ENCODE results near the gene JSRP1. TPM values are rescaled to one million over a fixed set of nuclear protein-coding genes. Genes with fewer than 3 reads are reported as not detected.

The JSRP1 gene
- total and polyA plus RNA-seq, 2 experiments from 2014 or later = 2.4 to 3.1 TPM

GRCh38 chr19:2271234-2272103, 15.3 kb upstream of the JSRP1 start:
- DNase-seq (ENCODE audit: low spot score) (no peak), ATAC-seq (no peak; the same call in 2 of the 3 replicates)
- peaks cover 18% of the 10 kb centered on the region for H3K4me1 ChIP-seq (ENCODE audit: insufficient read depth)
- no peak; the same call in 1 of the 2 replicates for TF ChIP-seq POLR2AphosphoS5 (IDR thresholded peaks at IDR 0.05; ENCODE audit: low read depth)
- no peak for TF ChIP-seq JUNB (IDR thresholded peaks at IDR 0.05; ENCODE audit: unreplicated experiment)
- TF ChIP-seq NANOG (IDR thresholded peaks at IDR 0.05; ENCODE audit: borderline replicate concordance) = no peak
- no peak for TF ChIP-seq CREB1 (CRISPR knock-in tag; IDR thresholded peaks at IDR 0.05; ENCODE audit: low read depth)
- no peak for TF ChIP-seq ZNF114 (CRISPR knock-in tag; IDR thresholded peaks at IDR 0.05)
- TF ChIP-seq, protein P1, sequence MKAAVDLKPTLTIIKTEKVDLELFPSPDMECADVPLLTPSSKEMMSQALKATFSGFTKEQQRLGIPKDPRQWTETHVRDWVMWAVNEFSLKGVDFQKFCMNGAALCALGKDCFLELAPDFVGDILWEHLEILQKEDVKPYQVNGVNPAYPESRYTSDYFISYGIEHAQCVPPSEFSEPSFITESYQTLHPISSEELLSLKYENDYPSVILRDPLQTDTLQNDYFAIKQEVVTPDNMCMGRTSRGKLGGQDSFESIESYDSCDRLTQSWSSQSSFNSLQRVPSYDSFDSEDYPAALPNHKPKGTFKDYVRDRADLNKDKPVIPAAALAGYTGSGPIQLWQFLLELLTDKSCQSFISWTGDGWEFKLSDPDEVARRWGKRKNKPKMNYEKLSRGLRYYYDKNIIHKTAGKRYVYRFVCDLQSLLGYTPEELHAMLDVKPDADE (IDR thresholded peaks at IDR 0.05) = no peak
- no peak for TF ChIP-seq EZH2 (IDR thresholded peaks at IDR 0.05; ENCODE audit: low read depth, unreplicated experiment)
- TF ChIP-seq, protein P2, sequence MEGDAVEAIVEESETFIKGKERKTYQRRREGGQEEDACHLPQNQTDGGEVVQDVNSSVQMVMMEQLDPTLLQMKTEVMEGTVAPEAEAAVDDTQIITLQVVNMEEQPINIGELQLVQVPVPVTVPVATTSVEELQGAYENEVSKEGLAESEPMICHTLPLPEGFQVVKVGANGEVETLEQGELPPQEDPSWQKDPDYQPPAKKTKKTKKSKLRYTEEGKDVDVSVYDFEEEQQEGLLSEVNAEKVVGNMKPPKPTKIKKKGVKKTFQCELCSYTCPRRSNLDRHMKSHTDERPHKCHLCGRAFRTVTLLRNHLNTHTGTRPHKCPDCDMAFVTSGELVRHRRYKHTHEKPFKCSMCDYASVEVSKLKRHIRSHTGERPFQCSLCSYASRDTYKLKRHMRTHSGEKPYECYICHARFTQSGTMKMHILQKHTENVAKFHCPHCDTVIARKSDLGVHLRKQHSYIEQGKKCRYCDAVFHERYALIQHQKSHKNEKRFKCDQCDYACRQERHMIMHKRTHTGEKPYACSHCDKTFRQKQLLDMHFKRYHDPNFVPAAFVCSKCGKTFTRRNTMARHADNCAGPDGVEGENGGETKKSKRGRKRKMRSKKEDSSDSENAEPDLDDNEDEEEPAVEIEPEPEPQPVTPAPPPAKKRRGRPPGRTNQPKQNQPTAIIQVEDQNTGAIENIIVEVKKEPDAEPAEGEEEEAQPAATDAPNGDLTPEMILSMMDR (conservative IDR thresholded peaks at IDR 0.05; ENCODE audit: low read depth in 2 of 2) = no peak
- TF ChIP-seq, protein P3, sequence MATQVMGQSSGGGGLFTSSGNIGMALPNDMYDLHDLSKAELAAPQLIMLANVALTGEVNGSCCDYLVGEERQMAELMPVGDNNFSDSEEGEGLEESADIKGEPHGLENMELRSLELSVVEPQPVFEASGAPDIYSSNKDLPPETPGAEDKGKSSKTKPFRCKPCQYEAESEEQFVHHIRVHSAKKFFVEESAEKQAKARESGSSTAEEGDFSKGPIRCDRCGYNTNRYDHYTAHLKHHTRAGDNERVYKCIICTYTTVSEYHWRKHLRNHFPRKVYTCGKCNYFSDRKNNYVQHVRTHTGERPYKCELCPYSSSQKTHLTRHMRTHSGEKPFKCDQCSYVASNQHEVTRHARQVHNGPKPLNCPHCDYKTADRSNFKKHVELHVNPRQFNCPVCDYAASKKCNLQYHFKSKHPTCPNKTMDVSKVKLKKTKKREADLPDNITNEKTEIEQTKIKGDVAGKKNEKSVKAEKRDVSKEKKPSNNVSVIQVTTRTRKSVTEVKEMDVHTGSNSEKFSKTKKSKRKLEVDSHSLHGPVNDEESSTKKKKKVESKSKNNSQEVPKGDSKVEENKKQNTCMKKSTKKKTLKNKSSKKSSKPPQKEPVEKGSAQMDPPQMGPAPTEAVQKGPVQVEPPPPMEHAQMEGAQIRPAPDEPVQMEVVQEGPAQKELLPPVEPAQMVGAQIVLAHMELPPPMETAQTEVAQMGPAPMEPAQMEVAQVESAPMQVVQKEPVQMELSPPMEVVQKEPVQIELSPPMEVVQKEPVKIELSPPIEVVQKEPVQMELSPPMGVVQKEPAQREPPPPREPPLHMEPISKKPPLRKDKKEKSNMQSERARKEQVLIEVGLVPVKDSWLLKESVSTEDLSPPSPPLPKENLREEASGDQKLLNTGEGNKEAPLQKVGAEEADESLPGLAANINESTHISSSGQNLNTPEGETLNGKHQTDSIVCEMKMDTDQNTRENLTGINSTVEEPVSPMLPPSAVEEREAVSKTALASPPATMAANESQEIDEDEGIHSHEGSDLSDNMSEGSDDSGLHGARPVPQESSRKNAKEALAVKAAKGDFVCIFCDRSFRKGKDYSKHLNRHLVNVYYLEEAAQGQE (IDR thresholded peaks at IDR 0.05; ENCODE audit: unreplicated experiment) = no peak
- no peak for TF ChIP-seq STAT1 (IDR thresholded peaks at IDR 0.05; ENCODE audit: unreplicated experiment)
- TF ChIP-seq EZH2phosphoT487 (IDR thresholded peaks at IDR 0.05; ENCODE audit: unreplicated experiment) = no peak
- TF ChIP-seq ZNF462 (CRISPR knock-in tag; IDR thresholded peaks at IDR 0.05) = no peak
- Mint-ChIP-seq H3K4me1 (peaks cover 25% of the 10 kb centered on the region), H3K4me3 (peak overlapping the region; percentile 93), H3K36me3 (ENCODE audit: low read depth) (peaks cover 37% of the 10 kb centered on the region), H3K9me3 (peaks cover 7% of the 10 kb centered on the region; the same call in 2 of the 3 replicates), H3K27me3 (ENCODE audit: insufficient read depth, low read depth, poor library complexity) (peaks cover 30% of the 10 kb centered on the region), H3K27ac (peak overlapping the region; percentile 89)
- no peaks in the 10 kb centered on the region for H3K27me3 ChIP-seq (ENCODE audit: insufficient read depth)
- peaks cover 42% of the 10 kb centered on the region for H3F3A ChIP-seq (replicated peaks; ENCODE audit: low read depth)
- H3K36me3 ChIP-seq (ENCODE audit: insufficient read depth) = peaks cover 4% of the 10 kb centered on the region; the same call in 1 of the 2 replicates
- no peaks in the 10 kb centered on the region for H3K9me2 ChIP-seq (ENCODE audit: insufficient read depth)
- H3K4me2 ChIP-seq = peak overlapping the region; percentile 89
- peak overlapping the region; percentile 98 for H3K4me3 ChIP-seq
- H3K27ac ChIP-seq (ENCODE audit: low read depth) = peak overlapping the region; percentile 85
- H3K79me2 ChIP-seq (replicated peaks; ENCODE audit: insufficient read depth) = peaks cover 47% of the 10 kb centered on the region
- peaks cover 27% of the 10 kb centered on the region for H4K20me1 ChIP-seq (replicated peaks; ENCODE audit: insufficient read depth)
- no peak overlapping the region for H2AFZ ChIP-seq

Data from GM23338 (cell line).